Spleen (tissue), 7 donors: ENCODE measurements around the gene COX4I1.

Experiments used
- POLR2A ChIP-seq, 3 donors: fragments of 450-650 bp; IDR thresholded peaks; one replicate each; pipeline ENCODE4 v1.5.1; 2017; ENCODE audit warnings: antibody characterized with exemption in 3 of 3, mild to moderate bottlenecking in 1 of 3
- TF ChIP-seq, protein P1 (sequence below), 11 experiments: fragments of 200-600 bp in 7 of 11; fragments of 450-650 bp in 4 of 11; sonication (generic) in 4 of 11; IDR thresholded peaks in 8 of 11; conservative IDR thresholded peaks in 3 of 11; 1 replicate in 7 of 11; 2 replicates in 4 of 11; pipeline versions ENCODE4 v1.4.0 to v1.8.0; 2016 to 2021; ENCODE audit warnings: antibody characterized with exemption in 11 of 11, inconsistent platforms in 4 of 11, mild to moderate bottlenecking in 1 of 11
- donor health status: DM: no; HTN: no; CAD: no; lungs with moderate emphysema.
- donor health status: DM: no; HTN: no; CAD: no.
- donor health status: DM: no; HTN: no; CAD: no.

DNA sequence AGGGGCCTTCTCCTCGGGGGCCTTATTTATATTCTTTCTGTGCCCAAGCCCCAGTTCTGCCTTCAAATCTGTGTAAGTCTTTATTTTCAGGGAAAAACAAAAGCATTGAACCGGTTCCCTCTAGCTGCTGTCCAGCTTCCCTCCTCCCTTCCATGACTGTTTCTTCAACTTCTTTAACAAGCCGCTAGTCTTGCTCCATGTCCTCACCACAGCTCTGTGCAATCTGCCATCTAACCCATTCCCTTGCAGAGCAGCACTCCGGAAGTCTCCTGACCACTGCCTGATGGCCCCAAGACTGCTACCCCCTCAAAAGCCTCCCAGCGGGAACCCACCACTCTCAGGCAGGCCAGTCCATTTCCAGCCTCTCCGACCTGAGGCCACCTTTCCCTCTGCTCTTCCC, 17.0 kb upstream of the COX4I1 start:
- TF ChIP-seq, protein P1, sequence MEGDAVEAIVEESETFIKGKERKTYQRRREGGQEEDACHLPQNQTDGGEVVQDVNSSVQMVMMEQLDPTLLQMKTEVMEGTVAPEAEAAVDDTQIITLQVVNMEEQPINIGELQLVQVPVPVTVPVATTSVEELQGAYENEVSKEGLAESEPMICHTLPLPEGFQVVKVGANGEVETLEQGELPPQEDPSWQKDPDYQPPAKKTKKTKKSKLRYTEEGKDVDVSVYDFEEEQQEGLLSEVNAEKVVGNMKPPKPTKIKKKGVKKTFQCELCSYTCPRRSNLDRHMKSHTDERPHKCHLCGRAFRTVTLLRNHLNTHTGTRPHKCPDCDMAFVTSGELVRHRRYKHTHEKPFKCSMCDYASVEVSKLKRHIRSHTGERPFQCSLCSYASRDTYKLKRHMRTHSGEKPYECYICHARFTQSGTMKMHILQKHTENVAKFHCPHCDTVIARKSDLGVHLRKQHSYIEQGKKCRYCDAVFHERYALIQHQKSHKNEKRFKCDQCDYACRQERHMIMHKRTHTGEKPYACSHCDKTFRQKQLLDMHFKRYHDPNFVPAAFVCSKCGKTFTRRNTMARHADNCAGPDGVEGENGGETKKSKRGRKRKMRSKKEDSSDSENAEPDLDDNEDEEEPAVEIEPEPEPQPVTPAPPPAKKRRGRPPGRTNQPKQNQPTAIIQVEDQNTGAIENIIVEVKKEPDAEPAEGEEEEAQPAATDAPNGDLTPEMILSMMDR (IDR thresholded peaks at IDR 0.05 in 8 of 11, conservative IDR thresholded peaks at IDR 0.05 in 3 of 11) = no peak
- no peak for TF ChIP-seq POLR2A (IDR thresholded peaks at IDR 0.05)
